ENCODE measurements around the gene GTF2E1. TPM values are rescaled to one million over a fixed set of nuclear protein-coding genes. Genes with fewer than 3 reads are reported as not detected.
"Not testable (repeated sequence)": the region's sequence is repeated elsewhere in the genome, so short reads cannot be mapped to it uniquely, and the experiment has no call there.

Gene GTF2E1
- total RNA-seq, 1 donor from 2014 or later, result 59.0 TPM

GRCh38 chr3:120780977-120781376 lies 38.4 kb downstream of the GTF2E1 start:
- Mint-ChIP-seq H3K4me3 (ENCODE audit: unreplicated experiment) (no peak overlapping the region), H3K27ac (ENCODE audit: unreplicated experiment) (no peak overlapping the region), H3K9me3 (ENCODE audit: unreplicated experiment) (no peaks in the 10 kb centered on the region), H3K4me1 (ENCODE audit: unreplicated experiment) (no peaks in the 10 kb centered on the region), H3K36me3 (ENCODE audit: low read depth, unreplicated experiment) (peaks cover 10% of the 10 kb centered on the region), H3K27me3 (ENCODE audit: unreplicated experiment) (no peaks in the 10 kb centered on the region)
- no peak for TF ChIP-seq CTCF (IDR thresholded peaks at IDR 0.05; ENCODE audit: unreplicated experiment)
- no peak for DNase-seq (ENCODE audit: low spot score)

- not testable (repeated sequence) for H3K27me3 Mint-ChIP-seq (ENCODE audit: unreplicated experiment); H3K4me3 Mint-ChIP-seq (ENCODE audit: unreplicated experiment); H3K27ac Mint-ChIP-seq (ENCODE audit: unreplicated experiment); H3K4me1 Mint-ChIP-seq (ENCODE audit: unreplicated experiment); DNase-seq (ENCODE audit: low spot score); H3K36me3 Mint-ChIP-seq (ENCODE audit: low read depth, unreplicated experiment); H3K9me3 Mint-ChIP-seq (ENCODE audit: unreplicated experiment)
Observed at GRCh38 chr3:120785832-120786231, 43.3 kb downstream of the GTF2E1 start.

- no peak for TF ChIP-seq CTCF (IDR thresholded peaks at IDR 0.05; ENCODE audit: unreplicated experiment)
- Mint-ChIP-seq H3K9me3 (ENCODE audit: unreplicated experiment) (no peaks in the 10 kb centered on the region), H3K27me3 (ENCODE audit: unreplicated experiment) (peaks cover 1% of the 10 kb centered on the region), H3K27ac (ENCODE audit: unreplicated experiment) (no peak overlapping the region), H3K4me1 (ENCODE audit: unreplicated experiment) (peaks cover 16% of the 10 kb centered on the region), H3K4me3 (ENCODE audit: unreplicated experiment) (no peak overlapping the region), H3K36me3 (ENCODE audit: low read depth, unreplicated experiment) (no peaks in the 10 kb centered on the region)
- no peak for DNase-seq (ENCODE audit: low spot score)
Observed at GRCh38 chr3:120791010-120791409, 48.5 kb downstream of the GTF2E1 start.

- peaks cover 16% of the 10 kb centered on the region for H3K4me1 Mint-ChIP-seq (ENCODE audit: unreplicated experiment)
- no peak overlapping the region for H3K27ac Mint-ChIP-seq (ENCODE audit: unreplicated experiment)
- DNase-seq (ENCODE audit: low spot score), result no peak
- H3K4me3 Mint-ChIP-seq (ENCODE audit: unreplicated experiment), result no peak overlapping the region
- no peaks in the 10 kb centered on the region for H3K36me3 Mint-ChIP-seq (ENCODE audit: low read depth, unreplicated experiment)
- no peaks in the 10 kb centered on the region for H3K9me3 Mint-ChIP-seq (ENCODE audit: unreplicated experiment)
- peaks cover 1% of the 10 kb centered on the region for H3K27me3 Mint-ChIP-seq (ENCODE audit: unreplicated experiment)
- TF ChIP-seq CTCF (IDR thresholded peaks at IDR 0.05; ENCODE audit: unreplicated experiment), result no peak
Observed at GRCh38 chr3:120791913-120792312, 49.4 kb downstream of the GTF2E1 start.

- Mint-ChIP-seq H3K9me3 (ENCODE audit: unreplicated experiment) (no peaks in the 10 kb centered on the region), H3K27ac (ENCODE audit: unreplicated experiment) (no peak overlapping the region), H3K4me3 (ENCODE audit: unreplicated experiment) (no peak overlapping the region), H3K4me1 (ENCODE audit: unreplicated experiment) (peaks cover 24% of the 10 kb centered on the region), H3K36me3 (ENCODE audit: low read depth, unreplicated experiment) (no peaks in the 10 kb centered on the region), H3K27me3 (ENCODE audit: unreplicated experiment) (peaks cover 1% of the 10 kb centered on the region)
- TF ChIP-seq CTCF (IDR thresholded peaks at IDR 0.05; ENCODE audit: unreplicated experiment), result no peak
- DNase-seq (ENCODE audit: low spot score), result no peak
Observed at GRCh38 chr3:120793601-120794000, 51.1 kb downstream of the GTF2E1 start.

Measured in endothelial cell (in vitro differentiated cells).